GM23338 (cell line): ENCODE results near the gene LMOD3.

ENCODE experiments used
- CREB1 ChIP-seq: fragments of 250-450 bp; sonication (Bioruptor Pico); IDR thresholded peaks from 2 replicates; pipeline ENCODE4 v1.5.0; 2020; ENCODE audit warnings: low read depth, mild to moderate bottlenecking, moderate library complexity
- EZH2 ChIP-seq: fragments of 200-600 bp; sonication (generic); IDR thresholded peaks from one replicate; pipeline ENCODE4 v1.8.0; 2017; ENCODE audit warnings: antibody characterized with exemption, mild to moderate bottlenecking, low read depth; ENCODE audit not compliant: unreplicated experiment
- EZH2phosphoT487 ChIP-seq: fragments of 200-600 bp; sonication (generic); IDR thresholded peaks from one replicate; pipeline ENCODE4 v1.8.1; 2018; ENCODE audit warnings: antibody characterized with exemption; ENCODE audit not compliant: unreplicated experiment
- JUNB ChIP-seq: IDR thresholded peaks from one replicate; pipeline ENCODE4 v1.6.1; 2016; ENCODE audit warnings: antibody characterized with exemption; ENCODE audit not compliant: unreplicated experiment
- NANOG ChIP-seq: IDR thresholded peaks from 2 replicates; pipeline ENCODE4 v1.6.1; 2016; ENCODE audit warnings: antibody characterized with exemption, borderline replicate concordance
- POLR2AphosphoS5 ChIP-seq: IDR thresholded peaks from 2 replicates; pipeline ENCODE4 v1.6.1; 2016; ENCODE audit warnings: antibody characterized with exemption, low read depth
- TF ChIP-seq, protein P1 (sequence below), 2 experiments: fragments of 200-600 bp in 1 of 2; sonication (generic) in 1 of 2; conservative IDR thresholded peaks; 2 replicates each; pipeline versions ENCODE4 v1.5.1 to v1.6.1; 2016 to 2017; ENCODE audit warnings: antibody characterized with exemption in 2 of 2, low read depth in 2 of 2, mild to moderate bottlenecking in 2 of 2, moderate library complexity in 1 of 2
- TF ChIP-seq, protein P2 (sequence below): IDR thresholded peaks from 2 replicates; pipeline ENCODE4 v1.6.1; 2016; ENCODE audit warnings: antibody characterized with exemption
- TF ChIP-seq, protein P3 (sequence below): IDR thresholded peaks from one replicate; pipeline ENCODE4 v1.6.1; 2018; ENCODE audit warnings: antibody characterized with exemption; ENCODE audit not compliant: unreplicated experiment

DNA sequence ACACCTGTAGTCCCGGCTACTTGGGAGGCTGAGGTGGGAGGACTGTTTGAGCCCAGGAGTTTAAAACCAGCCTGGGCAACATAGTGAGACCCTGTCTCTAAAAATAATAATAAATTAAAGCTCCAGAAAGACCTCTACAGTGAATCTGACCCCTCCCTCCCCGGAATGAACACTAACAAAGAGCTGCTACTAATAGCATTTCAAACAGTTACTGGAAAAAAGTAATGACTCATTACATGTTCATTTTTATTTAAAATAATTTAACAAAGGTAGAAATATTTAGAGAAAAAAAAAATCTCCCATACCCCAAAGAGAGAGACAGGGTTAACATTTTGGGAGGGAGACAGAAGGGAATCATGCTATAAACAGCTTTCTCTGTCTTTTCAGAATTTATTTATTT, 40.0 kb downstream of the LMOD3 start:
- TF ChIP-seq, protein P1, sequence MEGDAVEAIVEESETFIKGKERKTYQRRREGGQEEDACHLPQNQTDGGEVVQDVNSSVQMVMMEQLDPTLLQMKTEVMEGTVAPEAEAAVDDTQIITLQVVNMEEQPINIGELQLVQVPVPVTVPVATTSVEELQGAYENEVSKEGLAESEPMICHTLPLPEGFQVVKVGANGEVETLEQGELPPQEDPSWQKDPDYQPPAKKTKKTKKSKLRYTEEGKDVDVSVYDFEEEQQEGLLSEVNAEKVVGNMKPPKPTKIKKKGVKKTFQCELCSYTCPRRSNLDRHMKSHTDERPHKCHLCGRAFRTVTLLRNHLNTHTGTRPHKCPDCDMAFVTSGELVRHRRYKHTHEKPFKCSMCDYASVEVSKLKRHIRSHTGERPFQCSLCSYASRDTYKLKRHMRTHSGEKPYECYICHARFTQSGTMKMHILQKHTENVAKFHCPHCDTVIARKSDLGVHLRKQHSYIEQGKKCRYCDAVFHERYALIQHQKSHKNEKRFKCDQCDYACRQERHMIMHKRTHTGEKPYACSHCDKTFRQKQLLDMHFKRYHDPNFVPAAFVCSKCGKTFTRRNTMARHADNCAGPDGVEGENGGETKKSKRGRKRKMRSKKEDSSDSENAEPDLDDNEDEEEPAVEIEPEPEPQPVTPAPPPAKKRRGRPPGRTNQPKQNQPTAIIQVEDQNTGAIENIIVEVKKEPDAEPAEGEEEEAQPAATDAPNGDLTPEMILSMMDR (conservative IDR thresholded peaks at IDR 0.05; ENCODE audit: low read depth in 2 of 2), result no peak
- TF ChIP-seq, protein P2, sequence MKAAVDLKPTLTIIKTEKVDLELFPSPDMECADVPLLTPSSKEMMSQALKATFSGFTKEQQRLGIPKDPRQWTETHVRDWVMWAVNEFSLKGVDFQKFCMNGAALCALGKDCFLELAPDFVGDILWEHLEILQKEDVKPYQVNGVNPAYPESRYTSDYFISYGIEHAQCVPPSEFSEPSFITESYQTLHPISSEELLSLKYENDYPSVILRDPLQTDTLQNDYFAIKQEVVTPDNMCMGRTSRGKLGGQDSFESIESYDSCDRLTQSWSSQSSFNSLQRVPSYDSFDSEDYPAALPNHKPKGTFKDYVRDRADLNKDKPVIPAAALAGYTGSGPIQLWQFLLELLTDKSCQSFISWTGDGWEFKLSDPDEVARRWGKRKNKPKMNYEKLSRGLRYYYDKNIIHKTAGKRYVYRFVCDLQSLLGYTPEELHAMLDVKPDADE, result no peak
- no peak for TF ChIP-seq EZH2phosphoT487
- TF ChIP-seq POLR2AphosphoS5, result no peak
- no peak for TF ChIP-seq CREB1 (CRISPR knock-in tag)
- no peak for TF ChIP-seq NANOG
- no peak for TF ChIP-seq JUNB
- TF ChIP-seq EZH2, result no peak
- TF ChIP-seq, protein P3, sequence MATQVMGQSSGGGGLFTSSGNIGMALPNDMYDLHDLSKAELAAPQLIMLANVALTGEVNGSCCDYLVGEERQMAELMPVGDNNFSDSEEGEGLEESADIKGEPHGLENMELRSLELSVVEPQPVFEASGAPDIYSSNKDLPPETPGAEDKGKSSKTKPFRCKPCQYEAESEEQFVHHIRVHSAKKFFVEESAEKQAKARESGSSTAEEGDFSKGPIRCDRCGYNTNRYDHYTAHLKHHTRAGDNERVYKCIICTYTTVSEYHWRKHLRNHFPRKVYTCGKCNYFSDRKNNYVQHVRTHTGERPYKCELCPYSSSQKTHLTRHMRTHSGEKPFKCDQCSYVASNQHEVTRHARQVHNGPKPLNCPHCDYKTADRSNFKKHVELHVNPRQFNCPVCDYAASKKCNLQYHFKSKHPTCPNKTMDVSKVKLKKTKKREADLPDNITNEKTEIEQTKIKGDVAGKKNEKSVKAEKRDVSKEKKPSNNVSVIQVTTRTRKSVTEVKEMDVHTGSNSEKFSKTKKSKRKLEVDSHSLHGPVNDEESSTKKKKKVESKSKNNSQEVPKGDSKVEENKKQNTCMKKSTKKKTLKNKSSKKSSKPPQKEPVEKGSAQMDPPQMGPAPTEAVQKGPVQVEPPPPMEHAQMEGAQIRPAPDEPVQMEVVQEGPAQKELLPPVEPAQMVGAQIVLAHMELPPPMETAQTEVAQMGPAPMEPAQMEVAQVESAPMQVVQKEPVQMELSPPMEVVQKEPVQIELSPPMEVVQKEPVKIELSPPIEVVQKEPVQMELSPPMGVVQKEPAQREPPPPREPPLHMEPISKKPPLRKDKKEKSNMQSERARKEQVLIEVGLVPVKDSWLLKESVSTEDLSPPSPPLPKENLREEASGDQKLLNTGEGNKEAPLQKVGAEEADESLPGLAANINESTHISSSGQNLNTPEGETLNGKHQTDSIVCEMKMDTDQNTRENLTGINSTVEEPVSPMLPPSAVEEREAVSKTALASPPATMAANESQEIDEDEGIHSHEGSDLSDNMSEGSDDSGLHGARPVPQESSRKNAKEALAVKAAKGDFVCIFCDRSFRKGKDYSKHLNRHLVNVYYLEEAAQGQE, result no peak
